ENCODE measurements around the gene DPYSL3.

Gene DPYSL3

GRCh38 chr5:147544556-147544955, 34.7 kb upstream of the DPYSL3 start:
- ATAC-seq (ENCODE audit: low read depth), result no peak
- H3K27ac ChIP-seq (ENCODE audit: poor library complexity, severe bottlenecking), result no peak overlapping the region
- H3K36me3 ChIP-seq (ENCODE audit: low read depth), result no peaks in the 10 kb centered on the region
- TF ChIP-seq, protein P1, sequence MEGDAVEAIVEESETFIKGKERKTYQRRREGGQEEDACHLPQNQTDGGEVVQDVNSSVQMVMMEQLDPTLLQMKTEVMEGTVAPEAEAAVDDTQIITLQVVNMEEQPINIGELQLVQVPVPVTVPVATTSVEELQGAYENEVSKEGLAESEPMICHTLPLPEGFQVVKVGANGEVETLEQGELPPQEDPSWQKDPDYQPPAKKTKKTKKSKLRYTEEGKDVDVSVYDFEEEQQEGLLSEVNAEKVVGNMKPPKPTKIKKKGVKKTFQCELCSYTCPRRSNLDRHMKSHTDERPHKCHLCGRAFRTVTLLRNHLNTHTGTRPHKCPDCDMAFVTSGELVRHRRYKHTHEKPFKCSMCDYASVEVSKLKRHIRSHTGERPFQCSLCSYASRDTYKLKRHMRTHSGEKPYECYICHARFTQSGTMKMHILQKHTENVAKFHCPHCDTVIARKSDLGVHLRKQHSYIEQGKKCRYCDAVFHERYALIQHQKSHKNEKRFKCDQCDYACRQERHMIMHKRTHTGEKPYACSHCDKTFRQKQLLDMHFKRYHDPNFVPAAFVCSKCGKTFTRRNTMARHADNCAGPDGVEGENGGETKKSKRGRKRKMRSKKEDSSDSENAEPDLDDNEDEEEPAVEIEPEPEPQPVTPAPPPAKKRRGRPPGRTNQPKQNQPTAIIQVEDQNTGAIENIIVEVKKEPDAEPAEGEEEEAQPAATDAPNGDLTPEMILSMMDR (IDR thresholded peaks at IDR 0.05; ENCODE audit: poor library complexity, severe bottlenecking), result no peak
- H3K9me3 ChIP-seq (ENCODE audit: severe bottlenecking), result no peaks in the 10 kb centered on the region
- H3K4me3 ChIP-seq (ENCODE audit: severe bottlenecking), result no peak overlapping the region
- H3K4me1 ChIP-seq (ENCODE audit: insufficient read depth, poor library complexity, severe bottlenecking), result no peaks in the 10 kb centered on the region
- H3K27me3 ChIP-seq (ENCODE audit: insufficient read depth, poor library complexity, severe bottlenecking), result no peaks in the 10 kb centered on the region
- no peak for DNase-seq (ENCODE audit: low spot score)

DNA sequence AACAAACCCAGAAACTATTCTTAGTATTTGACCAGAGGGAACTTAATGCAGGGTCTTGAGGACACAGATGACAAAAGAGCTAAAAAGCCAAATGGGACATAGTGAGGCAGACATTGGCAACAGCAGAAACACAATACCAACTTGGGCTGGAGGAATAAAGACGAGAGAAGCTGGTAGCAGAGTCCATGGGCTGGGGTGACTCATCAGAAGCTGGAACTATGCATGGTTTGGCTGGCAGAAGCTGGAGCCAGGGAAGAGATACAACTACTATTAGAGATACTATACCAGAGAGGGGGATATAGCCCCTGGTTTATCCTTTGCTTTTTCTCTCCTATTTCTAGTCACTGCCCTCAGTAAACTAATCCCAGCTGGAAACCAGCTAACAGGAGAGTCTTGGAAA, 29.2 kb upstream of the DPYSL3 start:
- Histone ChIP-seq H3K27ac (ENCODE audit: poor library complexity, severe bottlenecking) (no peak overlapping the region), H3K4me3 (ENCODE audit: severe bottlenecking) (no peak overlapping the region), H3K36me3 (ENCODE audit: low read depth) (no peaks in the 10 kb centered on the region), H3K9me3 (ENCODE audit: severe bottlenecking) (no peaks in the 10 kb centered on the region), H3K4me1 (ENCODE audit: insufficient read depth, poor library complexity, severe bottlenecking) (peaks cover 27% of the 10 kb centered on the region), H3K27me3 (ENCODE audit: insufficient read depth, poor library complexity, severe bottlenecking) (no peaks in the 10 kb centered on the region)
- no peak for DNase-seq (ENCODE audit: low spot score)
- TF ChIP-seq, protein P1 (IDR thresholded peaks at IDR 0.05; ENCODE audit: poor library complexity, severe bottlenecking), result no peak
- peak; percentile 49; the same call in 1 of the 3 replicates for ATAC-seq (ENCODE audit: low read depth)

DNA sequence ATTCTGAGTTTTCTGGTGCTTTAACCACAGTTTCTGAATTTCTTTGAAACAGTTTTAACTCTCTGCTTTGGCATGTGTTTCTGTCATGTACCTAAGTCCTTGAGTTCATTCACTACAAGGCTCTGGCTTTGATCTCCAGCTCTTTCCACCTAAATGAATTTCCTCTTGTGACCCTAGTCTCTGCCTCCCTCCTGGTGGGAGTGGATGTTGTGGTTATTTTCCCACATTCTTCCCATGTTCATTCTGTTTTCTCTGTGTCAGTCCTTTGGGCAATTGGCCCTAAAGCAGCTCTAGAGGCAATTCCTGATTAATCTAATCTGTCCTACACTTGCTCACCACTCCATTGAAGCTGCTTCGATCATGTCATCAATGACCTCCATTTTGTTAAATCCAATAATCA, 28.4 kb upstream of the DPYSL3 start:
- ATAC-seq (ENCODE audit: low read depth), result no peak

GRCh38 chr5:147534172-147534951, 24.5 kb upstream of the DPYSL3 start:
- no peak overlapping the region for H3K4me3 ChIP-seq (ENCODE audit: severe bottlenecking)
- no peaks in the 10 kb centered on the region for H3K27me3 ChIP-seq (ENCODE audit: insufficient read depth, poor library complexity, severe bottlenecking)
- no peaks in the 10 kb centered on the region for H3K9me3 ChIP-seq (ENCODE audit: severe bottlenecking)
- ATAC-seq (ENCODE audit: low read depth) (no peak), DNase-seq (ENCODE audit: low spot score) (no peak)
- H3K27ac ChIP-seq (ENCODE audit: poor library complexity, severe bottlenecking), result peak overlapping the region; percentile 93
- TF ChIP-seq, protein P1 (IDR thresholded peaks at IDR 0.05; ENCODE audit: poor library complexity, severe bottlenecking), result no peak
- H3K4me1 ChIP-seq (ENCODE audit: insufficient read depth, poor library complexity, severe bottlenecking), result peaks cover 41% of the 10 kb centered on the region
- H3K36me3 ChIP-seq (ENCODE audit: low read depth), result no peaks in the 10 kb centered on the region

More for the DNA sequence above, 28.4 kb upstream of the DPYSL3 start:
- Histone ChIP-seq H3K36me3 (ENCODE audit: low read depth) (no peaks in the 10 kb centered on the region), H3K9me3 (ENCODE audit: severe bottlenecking) (no peaks in the 10 kb centered on the region), H3K27me3 (ENCODE audit: insufficient read depth, poor library complexity, severe bottlenecking) (no peaks in the 10 kb centered on the region), H3K4me3 (ENCODE audit: severe bottlenecking) (no peak overlapping the region), H3K27ac (ENCODE audit: poor library complexity, severe bottlenecking) (no peak overlapping the region), H3K4me1 (ENCODE audit: insufficient read depth, poor library complexity, severe bottlenecking) (peaks cover 27% of the 10 kb centered on the region)
- no peak for DNase-seq (ENCODE audit: low spot score)
- TF ChIP-seq, protein P1 (IDR thresholded peaks at IDR 0.05; ENCODE audit: poor library complexity, severe bottlenecking), result no peak

- H3K4me3 ChIP-seq (ENCODE audit: severe bottlenecking), result no peak overlapping the region
- DNase-seq (ENCODE audit: low spot score) (no peak), ATAC-seq (ENCODE audit: low read depth) (no peak)
- no peaks in the 10 kb centered on the region for H3K9me3 ChIP-seq (ENCODE audit: severe bottlenecking)
- no peaks in the 10 kb centered on the region for H3K27me3 ChIP-seq (ENCODE audit: insufficient read depth, poor library complexity, severe bottlenecking)
- peak overlapping the region; percentile 61 for H3K27ac ChIP-seq (ENCODE audit: poor library complexity, severe bottlenecking)
- no peaks in the 10 kb centered on the region for H3K36me3 ChIP-seq (ENCODE audit: low read depth)
- TF ChIP-seq, protein P1 (IDR thresholded peaks at IDR 0.05; ENCODE audit: poor library complexity, severe bottlenecking), result no peak
- H3K4me1 ChIP-seq (ENCODE audit: insufficient read depth, poor library complexity, severe bottlenecking), result peaks cover 41% of the 10 kb centered on the region
Observed at GRCh38 chr5:147532156-147532555, 22.3 kb upstream of the DPYSL3 start.
